Urinary bladder (tissue), 4 donors: Measurements from ENCODE around the gene CYP3A5. TPM values are rescaled to one million over a fixed set of nuclear protein-coding genes. Genes with fewer than 3 reads are reported as not detected.

Experiments
- DNase-seq: peaks from one replicate; pipeline ENCODE4 v3.0.0-alpha.2; 2015; ENCODE audit errors: extremely low spot score
- H3K27ac ChIP-seq: one replicate; pipeline ENCODE4 v1.5.1; 2013; ENCODE audit warnings: low read depth, mild to moderate bottlenecking, moderate library complexity
- H3K36me3 ChIP-seq: one replicate; pipeline ENCODE4 v1.6.1; 2013; ENCODE audit warnings: mild to moderate bottlenecking, moderate library complexity; ENCODE audit not compliant: insufficient read depth
- H3K4me1 ChIP-seq: one replicate; pipeline ENCODE4 v1.6.1; 2013; ENCODE audit warnings: mild to moderate bottlenecking, moderate library complexity; ENCODE audit not compliant: insufficient read depth
- H3K4me3 ChIP-seq: one replicate; pipeline ENCODE4 v1.5.1; 2013; ENCODE audit warnings: low read depth, low read length
- WGBS: extraction: QIAGEN DNeasy Blood & Tissue Kit; methylation state at CpG from one replicate; pipeline ENCODE4 v1.1.7; 2013; 5-methylcytosine and 5-hydroxymethylcytosine counted together
- polyA plus RNA-seq: library from polyadenylated mRNA; stranded (reverse); fragments of 200-250 nt; gene quantifications from one replicate; pipeline ENCODE4 v1.2.3, GENCODE V29; 2013
- small RNA-seq: library from RNA; depleted of rRNA; stranded (forward); fragments of <200 nt; gene quantifications from one replicate; pipeline ENCODE3, GENCODE V24; 2014
- total RNA-seq: library from RNA; depleted of rRNA; stranded (reverse); fragments of >200 nt; gene quantifications from one replicate; pipeline ENCODE4 v1.2.3, GENCODE V29; 2014
- donor health status: healthy with polysubstance abuse.
- donor health status: healthy.

The CYP3A5 gene
- total and polyA plus RNA-seq, 2 donors: 7.1 to 29.9 TPM

DNA sequence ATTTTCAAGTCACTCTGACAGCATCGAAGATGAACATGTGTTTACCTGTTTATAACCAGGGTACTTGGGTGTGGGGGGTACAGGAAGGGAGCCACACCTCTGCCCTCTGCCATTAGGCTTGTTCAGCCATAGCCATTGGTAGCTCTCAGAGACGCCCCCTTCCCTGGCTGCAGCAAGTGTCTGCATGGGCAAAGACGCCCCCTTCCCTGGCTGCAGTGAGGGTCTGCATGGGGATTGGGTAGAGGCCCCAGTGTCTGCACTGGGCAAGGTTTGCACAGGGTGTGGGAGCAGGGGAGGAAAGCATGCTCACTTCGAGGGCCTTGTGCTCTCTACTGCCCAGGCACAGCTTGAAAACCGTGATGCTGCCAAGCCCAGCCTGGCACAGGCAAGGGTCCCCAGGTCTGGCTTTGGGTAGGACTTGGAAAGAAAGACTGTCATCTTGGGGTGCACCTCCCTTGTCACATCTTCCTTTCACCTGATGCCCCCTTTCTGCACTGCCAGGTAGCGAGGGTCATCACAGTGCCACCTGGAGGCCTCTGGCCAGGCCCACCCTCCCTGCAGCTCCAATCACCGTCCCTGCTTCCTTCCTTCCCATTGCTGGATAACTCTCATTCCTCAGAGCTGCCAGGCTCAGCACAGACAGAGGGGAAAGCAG is 78.0 kb downstream of the CYP3A5 start:
- no peak for DNase-seq
- 57% methylated on average over 7 of the region's 7 CpGs for WGBS
- Histone ChIP-seq H3K4me1 (no peaks in the 10 kb centered on the region), H3K4me3 (no peak overlapping the region), H3K27ac (no peak overlapping the region), H3K36me3 (no peaks in the 10 kb centered on the region)

DNA sequence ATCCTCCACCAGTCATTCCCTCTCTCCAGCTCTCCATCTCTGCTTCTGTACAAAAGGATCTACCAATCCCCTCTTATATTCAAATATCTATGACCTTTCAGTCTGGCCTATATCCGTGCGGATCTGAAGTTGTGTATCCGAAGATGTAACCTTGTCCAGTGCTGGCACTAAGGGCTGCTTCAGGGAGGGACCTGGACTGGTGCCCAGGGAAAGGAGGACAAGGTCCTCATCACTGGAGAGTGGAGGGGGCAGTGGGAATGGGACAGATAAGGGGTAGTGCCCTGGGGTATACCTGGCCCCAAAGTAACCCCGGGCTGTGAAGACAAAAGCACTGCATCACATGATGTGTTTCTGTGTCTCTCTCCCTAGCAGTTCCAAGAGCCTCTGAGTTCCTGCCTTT is 80.0 kb downstream of the CYP3A5 start:
- Histone ChIP-seq H3K4me3 (no peak overlapping the region), H3K36me3 (no peaks in the 10 kb centered on the region), H3K27ac (no peak overlapping the region), H3K4me1 (no peaks in the 10 kb centered on the region)
- WGBS: 66% methylated on average over 4 of the region's 4 CpGs
- DNase-seq: no peak

Small RNA genes lying within 50 kb of the gene (small RNA-seq; reads per million reads assigned to genes)
- gene CYP3A51P: not detected
- not detected for gene CYP3A7-CYP3A51P

Other genes starting within 250 kb of the CYP3A5 start
- 4.3 TPM for gene PTCD1, start 241.2 kb downstream of the CYP3A5 start, total RNA-seq
- gene PTCD1, start 241.2 kb downstream of the CYP3A5 start, polyA plus RNA-seq: 5.8 TPM
- 15.6 TPM for gene CPSF4, start 241.1 kb downstream of the CYP3A5 start, total RNA-seq
- 26.4 TPM for gene CPSF4, start 241.1 kb downstream of the CYP3A5 start, polyA plus RNA-seq
- gene ATP5MF, start 213.8 kb downstream of the CYP3A5 start, total RNA-seq: 175 TPM
- gene ATP5MF, start 213.8 kb downstream of the CYP3A5 start, polyA plus RNA-seq: 492 TPM
- 22.2 TPM for gene ZNF789, start 207.1 kb downstream of the CYP3A5 start, total RNA-seq
- gene ZNF789, start 207.1 kb downstream of the CYP3A5 start, polyA plus RNA-seq: 5.1 TPM
- 38.8 TPM for gene ZNF394, start 179.7 kb downstream of the CYP3A5 start, total RNA-seq
- gene ZNF394, start 179.7 kb downstream of the CYP3A5 start, polyA plus RNA-seq: 17.3 TPM
- gene ZKSCAN5, start 175.3 kb downstream of the CYP3A5 start, total RNA-seq: 14.6 TPM
- 6.7 TPM for gene ZKSCAN5, start 175.3 kb downstream of the CYP3A5 start, polyA plus RNA-seq
- gene FAM200A, start 127.9 kb downstream of the CYP3A5 start, total RNA-seq: 14.8 TPM
- 4.4 TPM for gene FAM200A, start 127.9 kb downstream of the CYP3A5 start, polyA plus RNA-seq
- 127 TPM for gene ZNF655, start 121.4 kb downstream of the CYP3A5 start, total RNA-seq
- 52.0 TPM for gene ZNF655, start 121.4 kb downstream of the CYP3A5 start, polyA plus RNA-seq
- 1.1 TPM for gene TMEM225B, start 81.7 kb downstream of the CYP3A5 start, total RNA-seq
- gene TMEM225B, start 81.7 kb downstream of the CYP3A5 start, polyA plus RNA-seq: 1.1 TPM
- 12.7 TPM for gene ZSCAN25, start 63.0 kb downstream of the CYP3A5 start, total RNA-seq
- gene ZSCAN25, start 63.0 kb downstream of the CYP3A5 start, polyA plus RNA-seq: 7.9 TPM
- gene CYP3A7, start 55.2 kb upstream of the CYP3A5 start, total RNA-seq: 0.21 TPM
- 0.06 TPM for gene CYP3A7, start 55.2 kb upstream of the CYP3A5 start, polyA plus RNA-seq
- gene CYP3A4, start 104.2 kb upstream of the CYP3A5 start, total RNA-seq: not detected
- 0.79 TPM for gene CYP3A4, start 104.2 kb upstream of the CYP3A5 start, polyA plus RNA-seq
- not detected for gene CYP3A43, start 148.0 kb upstream of the CYP3A5 start, total RNA-seq
- gene CYP3A43, start 148.0 kb upstream of the CYP3A5 start, polyA plus RNA-seq: not detected
- not detected for gene OR2AE1, start 197.0 kb upstream of the CYP3A5 start, total RNA-seq
- 0.13 TPM for gene OR2AE1, start 197.0 kb upstream of the CYP3A5 start, polyA plus RNA-seq
- 27.9 TPM for gene TRIM4, start 239.5 kb upstream of the CYP3A5 start, total RNA-seq
- 30.2 TPM for gene TRIM4, start 239.5 kb upstream of the CYP3A5 start, polyA plus RNA-seq
- not detected for gene GJC3, start 249.6 kb upstream of the CYP3A5 start, total RNA-seq
- gene GJC3, start 249.6 kb upstream of the CYP3A5 start, polyA plus RNA-seq: 0.14 TPM